Right lobe of liver (tissue), 6 donors: ENCODE measurements around the gene TMEM51. TPM values are rescaled to one million over a fixed set of nuclear protein-coding genes. Genes with fewer than 3 reads are reported as not detected.

ENCODE experiments used
- ATAC-seq, 4 donors: fragments of 200-7000 bp; cut with Tn5 transposase; one replicate each; pipeline ENCODE4 v1.9.1; 2020; ENCODE audit warnings: mild to moderate bottlenecking in 4 of 4, moderate library complexity in 4 of 4
- DNase-seq, 3 donors: peaks; one replicate each; pipeline ENCODE4 v3.0.0-alpha.2; 2020
- H3K27ac ChIP-seq, 3 donors: fragments of 200-600 bp; one replicate each; pipeline ENCODE4 v1.8.0; 2022
- H3K27me3 ChIP-seq, 2 donors: fragments of 200-600 bp; one replicate each; pipeline ENCODE4 v1.8.0; 2022
- H3K36me3 ChIP-seq, 4 donors: fragments of 200-600 bp; sonication (generic) in 1 of 4; one replicate each; pipeline versions ENCODE4 v1.5.1 to v1.8.0; 2017 to 2022; ENCODE audit warnings: control low read depth in 1 of 4
- H3K4me1 ChIP-seq, 4 donors: fragments of 200-600 bp; sonication (generic) in 1 of 4; one replicate each; pipeline versions ENCODE4 v1.5.1 to v1.8.0; 2017 to 2022; ENCODE audit warnings: control low read depth in 1 of 4
- H3K4me3 ChIP-seq, 3 donors: fragments of 200-600 bp; one replicate each; pipeline ENCODE4 v1.8.0; 2022
- H3K9me3 ChIP-seq, 4 donors: fragments of 200-600 bp; sonication (generic) in 1 of 4; one replicate each; pipeline versions ENCODE4 v1.5.1 to v1.8.0; 2017 to 2022; ENCODE audit warnings: control low read depth in 1 of 4
- POLR2A ChIP-seq: fragments of 450-650 bp; IDR thresholded peaks from one replicate; pipeline ENCODE4 v1.6.1; 2017; ENCODE audit warnings: antibody characterized with exemption, mild to moderate bottlenecking
- WGBS: methylation state at CpG from one replicate; pipeline ENCODE4 v1.1.6; 2018; ENCODE audit warnings: low coverage, low lambda C conversion rate; ENCODE audit not compliant: insufficient coverage; ENCODE audit errors: missing lambda C conversion rate; 5-methylcytosine and 5-hydroxymethylcytosine counted together
- intact Hi-C, 2 donors: fragments of 100-400 bp; cut with DNase I; formaldehyde crosslinking; loops; one replicate each; pipeline versions ENCODE4 v1.11.2 to v1.14.1; 2022
- total RNA-seq, 6 experiments: library from RNA; depleted of rRNA in 2 of 6; stranded (reverse); fragments of >200 nt in 2 of 6; fragmentation: NEBNext Ultra II Directional in 3 of 6; extraction: Animal tissue kit (Norgen Biotek cat#: 25700) in 3 of 6; gene quantifications; one replicate each; pipeline versions ENCODE4 v1.1.0 to v1.2.4, GENCODE V29; 2016 to 2023
- TF ChIP-seq, protein P1 (sequence below), 4 donors: fragments of 200-600 bp in 3 of 4; fragments of 450-650 bp in 1 of 4; IDR thresholded peaks; one replicate each; pipeline versions ENCODE4 v1.5.1 to v1.8.0; 2016 to 2022; ENCODE audit warnings: antibody characterized with exemption in 4 of 4, mild to moderate bottlenecking in 2 of 4
- donor health status: DM: no; HTN: yes; CAD: no.
- donor health status: DM: no; HTN: no; CAD: no.
- donor health status: DM: no; HTN: no; CAD: no.
- donor health status: DM: no; HTN: yes; CAD: no.
- donor health status: DM: no; HTN: yes; CAD: no.

Gene TMEM51
- total RNA-seq, 6 experiments from 2014 or later: 1.3 to 5.4 (median 1.9) TPM

DNA sequence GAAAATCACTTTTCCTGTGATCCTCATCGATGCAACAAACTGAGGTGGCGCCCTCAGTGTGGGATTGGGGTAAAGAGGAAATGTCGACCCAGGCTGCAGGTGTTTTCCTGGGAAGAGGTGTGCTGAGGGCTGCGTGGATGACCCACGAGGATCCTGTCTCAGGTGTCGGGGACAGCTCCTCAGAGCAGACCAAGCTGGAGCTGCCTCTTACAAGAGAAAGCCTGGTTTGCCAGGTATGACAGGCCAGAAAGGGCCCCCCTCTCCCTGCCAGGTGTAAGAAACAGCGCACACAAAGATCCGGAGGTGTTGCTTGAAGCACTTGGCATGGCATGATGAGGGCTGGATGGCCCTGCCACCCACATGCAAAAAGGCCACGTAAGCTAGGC is 106.1 kb downstream of the TMEM51 start:
- H3K4me1 ChIP-seq: no peaks in the 10 kb centered on the region
- TF ChIP-seq POLR2A: no peak
- TF ChIP-seq, protein P1, sequence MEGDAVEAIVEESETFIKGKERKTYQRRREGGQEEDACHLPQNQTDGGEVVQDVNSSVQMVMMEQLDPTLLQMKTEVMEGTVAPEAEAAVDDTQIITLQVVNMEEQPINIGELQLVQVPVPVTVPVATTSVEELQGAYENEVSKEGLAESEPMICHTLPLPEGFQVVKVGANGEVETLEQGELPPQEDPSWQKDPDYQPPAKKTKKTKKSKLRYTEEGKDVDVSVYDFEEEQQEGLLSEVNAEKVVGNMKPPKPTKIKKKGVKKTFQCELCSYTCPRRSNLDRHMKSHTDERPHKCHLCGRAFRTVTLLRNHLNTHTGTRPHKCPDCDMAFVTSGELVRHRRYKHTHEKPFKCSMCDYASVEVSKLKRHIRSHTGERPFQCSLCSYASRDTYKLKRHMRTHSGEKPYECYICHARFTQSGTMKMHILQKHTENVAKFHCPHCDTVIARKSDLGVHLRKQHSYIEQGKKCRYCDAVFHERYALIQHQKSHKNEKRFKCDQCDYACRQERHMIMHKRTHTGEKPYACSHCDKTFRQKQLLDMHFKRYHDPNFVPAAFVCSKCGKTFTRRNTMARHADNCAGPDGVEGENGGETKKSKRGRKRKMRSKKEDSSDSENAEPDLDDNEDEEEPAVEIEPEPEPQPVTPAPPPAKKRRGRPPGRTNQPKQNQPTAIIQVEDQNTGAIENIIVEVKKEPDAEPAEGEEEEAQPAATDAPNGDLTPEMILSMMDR (IDR thresholded peaks at IDR 0.05): no peak

DNA sequence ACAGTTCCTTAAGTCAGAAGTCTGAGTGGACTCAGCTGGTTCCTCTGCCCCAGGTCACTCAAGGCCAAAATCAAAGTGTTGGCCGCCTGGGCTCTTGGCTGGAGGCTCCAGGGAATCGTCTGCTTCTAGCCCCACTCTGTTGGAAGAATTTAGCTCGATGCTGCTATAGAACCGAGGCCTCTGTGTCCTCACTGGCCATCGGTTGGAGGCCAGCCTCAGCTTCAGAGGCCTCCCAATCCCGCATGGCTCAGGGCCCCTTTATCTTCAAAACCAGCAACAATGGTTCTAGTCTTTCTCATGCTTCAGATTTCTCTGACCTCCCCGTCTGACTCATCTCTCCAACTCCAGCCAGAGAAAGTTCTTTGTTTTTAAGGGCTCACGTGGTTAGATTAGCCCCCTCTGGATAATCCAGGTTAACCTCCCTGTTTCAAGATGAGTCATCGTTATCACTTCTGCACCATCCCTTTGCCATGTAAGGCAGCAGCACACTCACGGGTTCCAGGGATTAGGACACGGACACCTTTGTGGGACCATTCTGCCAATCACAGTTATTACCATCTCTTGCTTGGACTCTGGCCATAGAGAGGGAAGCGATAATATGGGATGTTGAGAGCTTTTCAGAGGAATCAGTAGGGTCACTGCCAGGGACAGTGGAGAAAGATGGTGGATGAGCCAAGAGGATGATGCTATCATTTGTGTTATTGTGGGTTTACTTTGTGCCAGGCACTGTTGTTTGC is 107.0 kb downstream of the TMEM51 start:
- peak; percentile 6 to 38 (median 24) for ATAC-seq
- WGBS: 58% methylated on average over 8 of the region's 12 CpGs
- Histone ChIP-seq H3K4me3 (no peak overlapping the region), H3K9me3 (no peaks in the 10 kb centered on the region), H3K27me3 (no peaks in the 10 kb centered on the region), H3K4me1 (no peaks in the 10 kb centered on the region), H3K36me3 (no peaks in the 10 kb centered on the region), H3K27ac (peak overlapping the region in 1 of 3 donors; percentile 60)
- no peak for DNase-seq
- intact Hi-C loops: no loop called here
- TF ChIP-seq, protein P1 (IDR thresholded peaks at IDR 0.05): no peak
- no peak for TF ChIP-seq POLR2A

More for the DNA sequence above, 106.1 kb downstream of the TMEM51 start:
- no peak for DNase-seq
- ATAC-seq: no peak
- H3K4me3 ChIP-seq: no peak overlapping the region
- 79% methylated on average over 6 of the region's 9 CpGs for WGBS
- H3K36me3 ChIP-seq: no peaks in the 10 kb centered on the region
- no peaks in the 10 kb centered on the region for H3K27me3 ChIP-seq
- H3K9me3 ChIP-seq: no peaks in the 10 kb centered on the region
- intact Hi-C loops: no loop called here
- peak overlapping the region in 1 of 3 donors; percentile 60 for H3K27ac ChIP-seq

DNA sequence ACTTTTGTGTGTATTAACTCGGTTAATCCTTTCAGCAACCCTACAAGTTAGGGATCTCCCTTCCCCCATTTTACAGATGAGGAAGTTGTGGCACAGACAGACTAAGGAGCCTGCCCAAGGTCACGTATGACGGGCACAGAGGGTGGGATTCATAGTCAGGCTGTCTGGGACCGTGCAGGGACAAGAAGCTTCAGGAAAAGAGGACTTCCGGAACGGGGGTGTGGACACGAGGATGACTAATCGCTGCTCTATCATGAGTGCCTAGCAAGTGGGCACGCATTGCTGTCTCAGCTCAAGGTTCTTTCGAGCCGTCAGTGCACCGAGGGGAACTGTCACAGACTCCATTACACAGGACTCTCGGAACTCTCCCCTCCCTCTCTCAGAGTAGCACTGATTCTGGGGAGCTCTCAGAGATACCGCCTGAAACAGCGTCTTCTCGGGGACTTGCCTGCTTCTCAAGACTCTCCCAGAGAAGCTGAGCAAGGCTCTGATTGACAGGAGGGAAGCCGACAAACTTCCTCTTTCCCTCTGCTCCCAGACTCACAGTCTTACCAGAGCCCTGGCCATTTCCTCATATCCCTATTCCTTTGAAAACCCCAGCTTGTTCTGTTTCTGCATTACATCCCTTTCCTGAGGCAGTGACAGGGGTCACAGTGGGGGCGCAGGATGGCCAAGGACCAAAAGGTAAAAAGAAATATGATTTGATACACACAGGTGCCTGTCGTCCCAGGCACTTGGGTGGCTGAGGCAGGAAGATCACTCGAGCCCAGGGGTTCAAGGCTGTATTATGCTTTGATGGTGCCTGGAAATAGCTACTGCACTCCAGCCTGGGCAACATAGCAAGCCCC is 107.8 kb downstream of the TMEM51 start:
- ATAC-seq: peak; percentile 65 to 79 (median 73)
- H3K36me3 ChIP-seq: no peaks in the 10 kb centered on the region
- peak; percentile 47 to 66 (median 57) for DNase-seq
- H3K4me1 ChIP-seq: no peaks in the 10 kb centered on the region
- no peaks in the 10 kb centered on the region for H3K9me3 ChIP-seq
- H3K27ac ChIP-seq: peak overlapping the region; percentile 6 to 60 (median 29)
- no peaks in the 10 kb centered on the region for H3K27me3 ChIP-seq
- WGBS: 43% methylated on average over 9 of the region's 20 CpGs
- TF ChIP-seq POLR2A: no peak
- TF ChIP-seq, protein P1 (IDR thresholded peaks at IDR 0.05): no peak
- H3K4me3 ChIP-seq: no peak overlapping the region
- intact Hi-C loops: no loop called here

DNA sequence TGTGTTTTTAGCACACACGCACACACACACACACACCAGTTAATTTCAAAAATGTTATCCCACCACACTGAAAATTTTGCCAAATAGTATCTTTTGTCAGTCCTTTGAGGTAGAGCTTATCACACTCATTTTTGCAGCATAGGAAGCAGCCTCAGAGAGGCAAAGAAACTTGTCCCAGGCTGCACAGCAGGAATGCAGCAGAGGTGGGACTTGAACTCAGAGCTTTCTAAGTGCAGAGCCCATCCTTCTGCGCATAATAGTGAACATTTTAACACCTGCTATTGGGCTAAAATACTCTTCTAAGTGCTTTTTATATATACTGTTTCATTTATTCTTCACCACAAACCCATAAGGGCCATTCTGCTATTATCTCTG is 108.4 kb downstream of the TMEM51 start:
- 72% methylated on average over 2 of the region's 2 CpGs for WGBS
- DNase-seq: no peak
- Histone ChIP-seq H3K36me3 (no peaks in the 10 kb centered on the region), H3K27ac (peak overlapping the region in 2 of 3 donors; percentile 6 to 28), H3K27me3 (no peaks in the 10 kb centered on the region), H3K9me3 (no peaks in the 10 kb centered on the region), H3K4me1 (no peaks in the 10 kb centered on the region), H3K4me3 (no peak overlapping the region)
- no peak for TF ChIP-seq POLR2A
- ATAC-seq: no peak
- intact Hi-C loops: no loop called here

DNA sequence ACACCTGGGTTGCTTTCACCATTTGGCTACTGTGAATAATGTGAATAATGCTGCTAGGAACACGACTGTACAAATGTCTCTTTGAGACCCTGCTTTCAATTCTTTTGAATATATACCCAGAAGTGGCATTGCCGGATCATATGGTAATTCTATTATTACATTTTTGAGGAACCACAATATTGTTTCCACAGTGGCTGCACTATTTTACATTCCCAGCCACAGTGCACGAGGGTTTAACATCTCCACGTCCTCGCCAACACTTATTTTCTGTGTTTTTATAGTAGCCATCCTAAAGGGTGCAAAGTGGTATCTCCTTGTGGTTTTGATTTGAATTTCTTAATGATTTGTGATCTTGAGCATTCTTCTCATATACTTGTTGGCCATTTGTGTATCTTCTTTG is 109.2 kb downstream of the TMEM51 start:
- 70% methylated on average over 5 of the region's 5 CpGs for WGBS
- H3K36me3 ChIP-seq: no peaks in the 10 kb centered on the region
- intact Hi-C loops: no loop called here
- no peaks in the 10 kb centered on the region for H3K4me1 ChIP-seq
- H3K4me3 ChIP-seq: no peak overlapping the region
- peak overlapping the region in 1 of 3 donors; percentile 28 for H3K27ac ChIP-seq
- H3K9me3 ChIP-seq: no peaks in the 10 kb centered on the region
- ATAC-seq: no peak
- H3K27me3 ChIP-seq: no peaks in the 10 kb centered on the region
- DNase-seq: no peak
- TF ChIP-seq, protein P1 (IDR thresholded peaks at IDR 0.05): no peak
- TF ChIP-seq POLR2A: no peak
